Eye (tissue), 1 donor: ENCODE data around the gene LIN7A.
A peak's percentile ranks its signal among the peaks of the same experiment; 100 is the strongest.
"Not testable (repeated sequence)": the region's sequence is repeated elsewhere in the genome, so short reads cannot be mapped to it uniquely, and the experiment has no call there.

Source experiments
- DNase-seq: peaks from one replicate; pipeline ENCODE4 v3.0.0-alpha.2; 2015

The LIN7A gene

DNA sequence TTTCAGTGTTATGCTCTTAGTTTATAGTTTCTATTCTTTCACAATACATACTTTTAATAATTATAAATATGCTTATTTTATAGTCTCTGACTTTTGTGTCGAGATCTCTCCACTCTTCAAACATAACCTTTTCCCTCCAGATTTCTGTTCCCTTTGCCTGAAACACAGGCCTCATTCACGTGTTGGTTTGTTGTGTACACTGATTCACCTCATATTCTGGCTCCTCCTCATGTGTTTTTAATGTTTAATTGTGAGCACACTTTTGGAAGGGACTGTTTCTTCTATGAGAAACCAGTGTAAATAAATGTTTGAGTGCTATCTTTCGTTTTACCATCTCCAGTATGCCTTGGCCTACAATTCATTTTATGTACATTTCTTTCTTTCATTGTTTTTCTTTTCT is 20.1 kb downstream of the LIN7A start:
- no peak for DNase-seq

DNA sequence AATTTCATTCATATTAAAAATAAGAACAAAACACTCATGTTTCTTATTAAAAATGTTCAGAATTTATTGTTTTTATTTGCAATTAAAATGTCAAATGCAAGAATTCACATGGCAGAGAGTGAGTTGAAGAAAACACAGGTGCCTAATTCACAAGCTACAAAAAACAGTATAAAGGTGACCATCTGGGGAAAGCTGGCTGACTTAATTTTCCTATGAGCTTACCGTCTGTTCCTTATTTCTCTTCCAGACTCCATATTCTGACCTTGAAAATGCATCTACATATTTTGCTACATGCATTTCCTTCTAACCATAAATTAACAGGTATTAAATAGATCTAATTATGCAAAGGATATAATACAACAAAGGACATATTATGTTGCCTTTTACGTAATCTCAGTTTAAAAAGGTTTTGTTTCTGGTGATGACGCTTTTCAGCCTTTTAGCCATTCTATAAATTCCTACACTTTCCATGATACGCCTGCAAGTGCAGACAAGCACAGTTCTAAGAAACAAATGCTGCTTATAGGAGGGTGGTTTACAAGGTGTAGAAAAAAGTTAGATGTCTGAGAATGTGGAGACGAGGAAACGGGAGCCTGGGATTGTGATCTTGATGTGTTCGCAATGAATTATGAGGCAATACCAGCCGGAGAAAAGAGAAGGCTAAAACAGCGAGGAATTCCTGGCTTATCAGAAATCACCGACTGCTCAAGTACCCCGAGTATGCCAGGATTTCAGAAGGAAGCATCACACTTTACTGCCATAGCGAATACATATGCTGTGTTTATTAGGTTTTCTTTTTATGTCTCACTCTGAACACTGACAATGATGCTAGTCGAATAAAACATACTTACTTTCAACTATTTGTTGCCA is 24.6 kb downstream of the LIN7A start:
- no peak for DNase-seq

DNA sequence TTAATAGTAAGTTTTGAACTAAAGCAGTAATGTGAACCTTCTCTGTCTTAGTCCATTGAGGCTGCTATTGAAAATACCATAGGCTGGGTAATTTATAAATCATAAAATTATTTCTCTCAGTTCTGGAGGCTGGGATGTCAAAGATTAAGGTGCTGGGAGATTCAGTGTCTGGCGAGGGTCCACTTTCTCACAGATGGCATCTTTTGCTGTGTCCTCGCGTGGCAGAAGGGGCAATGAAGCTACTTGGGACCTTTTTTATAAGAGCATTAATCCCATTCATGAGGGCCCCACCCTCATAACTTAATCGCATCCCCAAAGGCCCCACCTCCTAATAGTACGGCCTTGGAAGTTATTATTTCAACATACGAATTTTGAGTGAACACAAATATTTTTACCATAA is 28.4 kb downstream of the LIN7A start:
- no peak for DNase-seq

DNA sequence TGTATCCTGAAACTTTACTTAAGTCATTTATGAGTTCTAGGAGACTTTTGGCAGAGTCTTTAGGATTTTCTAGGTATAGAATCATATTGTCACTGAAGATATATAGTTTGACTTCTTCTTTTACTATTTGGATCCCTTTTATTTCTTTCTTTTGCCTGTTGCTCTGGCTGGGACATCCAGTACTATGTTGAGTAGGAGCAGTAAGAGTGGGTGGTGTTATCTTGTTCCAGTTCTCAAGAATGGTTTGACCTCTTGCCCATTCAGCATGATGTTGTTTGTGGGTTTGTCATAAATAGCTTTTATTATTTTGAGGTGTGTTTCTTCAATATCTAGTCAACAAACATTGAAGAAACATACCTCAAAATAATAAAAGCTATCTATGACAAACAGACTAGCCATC is 35.0 kb downstream of the LIN7A start:
- no peak for DNase-seq

DNA sequence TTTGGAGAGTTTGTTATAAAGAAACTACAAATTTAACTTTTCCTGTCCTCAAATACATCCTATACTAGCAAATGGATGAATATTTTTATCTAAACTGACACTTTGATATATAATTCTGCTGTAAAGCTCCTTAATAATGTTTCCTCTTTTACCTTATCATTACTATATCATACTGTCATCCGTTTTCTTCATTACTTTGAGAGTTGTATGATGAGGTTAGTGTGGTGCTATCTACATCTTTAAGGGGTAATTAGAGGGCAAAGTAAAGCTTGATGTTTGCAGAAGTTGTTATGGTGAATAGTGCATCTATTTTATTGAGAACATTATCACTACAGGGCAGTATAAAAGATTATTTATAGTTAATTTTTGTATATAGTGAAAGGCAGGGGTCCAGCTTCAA is 36.1 kb downstream of the LIN7A start:
- DNase-seq, result no peak

DNA sequence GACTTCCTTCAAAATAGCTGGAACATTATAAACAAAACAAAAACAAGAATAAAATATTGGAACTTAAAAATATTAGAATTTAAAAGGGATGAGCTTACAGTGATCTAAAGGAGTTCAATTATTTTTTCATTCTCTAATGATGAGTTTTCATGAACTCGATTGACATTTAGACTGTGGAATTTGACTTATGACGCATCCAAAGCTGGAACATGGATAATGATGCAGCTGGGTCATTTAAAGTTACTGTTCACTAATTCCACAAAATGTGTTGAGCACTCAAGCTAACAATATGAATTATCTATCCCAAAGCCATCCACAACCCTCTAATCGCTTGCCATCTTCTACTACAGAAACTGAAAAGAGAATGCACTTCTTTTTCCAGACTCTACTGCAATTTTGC is 42.5 kb downstream of the LIN7A start:
- no peak for DNase-seq

DNA sequence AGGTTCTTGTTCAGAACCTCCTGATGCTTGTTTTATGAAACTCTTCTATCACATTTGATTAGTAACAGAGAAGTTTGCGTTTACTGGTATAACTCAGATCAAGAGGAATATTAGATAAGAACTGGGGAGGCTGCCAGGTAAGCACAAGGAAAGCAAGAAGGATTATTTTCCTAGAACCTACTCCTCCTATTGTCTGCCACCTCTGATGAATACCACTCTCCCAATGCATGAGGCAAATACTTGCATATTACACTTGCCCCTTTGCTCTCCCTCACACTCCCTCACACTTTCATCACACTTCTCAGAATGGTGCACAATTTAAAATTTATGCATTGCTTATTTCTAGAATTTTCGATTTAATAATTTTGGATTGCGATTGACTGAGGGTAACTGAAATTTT is 43.6 kb downstream of the LIN7A start:
- no peak for DNase-seq

DNA sequence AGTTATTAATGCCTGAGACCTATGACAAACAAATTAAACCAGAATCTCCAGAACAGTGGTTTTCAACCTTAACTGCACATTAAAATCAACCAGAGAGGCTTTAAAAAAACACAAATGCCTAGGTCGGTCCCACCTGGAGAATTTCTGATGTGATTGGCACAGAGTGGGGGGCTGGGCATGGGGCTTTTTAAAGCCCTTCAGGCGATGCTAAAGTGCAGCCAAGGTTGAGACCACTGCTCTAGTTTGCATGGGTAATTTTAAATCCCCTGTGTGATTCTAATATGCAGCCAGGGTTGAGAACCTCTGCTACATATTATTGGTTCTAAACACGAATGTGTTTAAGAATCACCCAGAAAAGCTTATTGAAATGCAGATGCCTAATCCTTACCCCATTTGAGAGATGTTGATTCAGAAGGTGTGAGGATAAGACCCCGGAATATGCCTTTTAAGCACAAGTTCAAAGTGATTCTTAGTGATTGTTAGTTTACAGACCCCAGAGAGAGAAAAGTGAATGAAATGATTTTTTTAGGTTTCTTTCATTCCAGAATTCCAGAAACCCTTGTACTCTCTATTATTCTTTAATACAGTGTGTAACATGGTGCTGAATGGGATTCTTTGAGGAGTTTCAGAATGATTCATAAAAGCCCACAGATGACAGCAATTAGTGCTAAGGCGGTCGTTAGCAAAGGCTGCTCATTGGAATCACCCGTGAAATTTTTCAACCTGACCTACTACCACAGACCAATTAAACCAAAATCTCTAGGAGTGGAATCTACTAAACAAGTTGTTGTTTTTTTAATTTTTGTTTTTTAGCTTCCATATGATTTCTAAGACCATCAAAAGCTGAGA is 44.9 kb downstream of the LIN7A start:
- DNase-seq, result peak; percentile 24

DNA sequence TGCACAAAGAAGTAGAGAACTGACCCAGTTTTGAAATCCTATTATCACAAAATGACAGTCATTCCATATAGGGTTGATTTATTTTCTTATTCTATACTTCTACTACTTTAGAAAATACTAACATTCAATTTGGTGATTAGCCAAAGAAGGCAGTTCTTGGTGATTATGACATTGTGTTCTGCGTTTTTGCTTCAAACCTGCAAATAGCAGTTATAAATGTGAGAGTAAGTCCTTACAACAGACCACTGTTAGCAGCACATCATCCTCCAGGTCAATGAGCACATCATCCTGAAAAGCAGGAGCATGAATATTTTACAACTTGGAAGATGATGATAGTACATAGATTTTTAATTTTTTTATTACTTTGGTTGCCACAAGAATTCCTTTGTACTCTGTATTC is 53.1 kb downstream of the LIN7A start:
- peak; percentile 74 for DNase-seq

DNA sequence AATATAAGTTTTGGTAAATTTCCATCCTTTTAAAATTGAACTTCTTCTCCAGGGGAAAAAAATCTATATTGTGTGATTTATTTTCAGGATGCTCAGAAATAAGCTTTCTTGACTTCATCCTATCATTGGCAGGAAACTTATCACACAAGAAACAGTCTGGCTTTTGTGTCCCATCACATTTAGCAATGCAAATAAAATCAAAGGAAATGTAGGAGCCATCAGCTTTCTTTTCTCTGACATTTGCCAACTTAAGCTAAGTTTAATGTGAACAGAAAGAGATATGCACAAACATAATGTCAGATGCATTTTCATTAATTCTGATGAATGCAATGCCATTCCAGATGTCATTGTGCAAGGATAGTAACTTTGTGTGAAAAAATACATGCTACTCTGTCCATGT is 56.6 kb downstream of the LIN7A start:
- DNase-seq, result no peak

DNA sequence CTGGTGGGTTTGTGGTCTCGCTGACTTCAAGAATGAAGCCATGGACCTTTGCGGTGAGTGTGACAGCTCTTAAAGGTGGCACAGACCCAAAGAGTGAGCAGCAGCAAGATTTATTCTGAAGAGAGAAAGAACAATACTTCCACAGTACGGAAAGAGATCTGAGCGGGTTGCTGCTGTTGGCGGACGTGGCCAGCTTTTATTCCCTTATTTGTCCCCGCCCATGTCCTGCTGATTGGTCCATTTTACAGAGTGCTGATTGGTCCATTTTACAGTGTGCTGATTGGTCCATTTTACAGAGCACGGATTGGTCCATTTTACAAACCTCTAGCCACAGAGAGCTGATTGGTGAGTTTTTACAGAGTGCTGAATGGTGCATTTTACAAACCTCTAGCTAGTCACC is 59.3 kb downstream of the LIN7A start:
- not testable (repeated sequence) for DNase-seq

DNA sequence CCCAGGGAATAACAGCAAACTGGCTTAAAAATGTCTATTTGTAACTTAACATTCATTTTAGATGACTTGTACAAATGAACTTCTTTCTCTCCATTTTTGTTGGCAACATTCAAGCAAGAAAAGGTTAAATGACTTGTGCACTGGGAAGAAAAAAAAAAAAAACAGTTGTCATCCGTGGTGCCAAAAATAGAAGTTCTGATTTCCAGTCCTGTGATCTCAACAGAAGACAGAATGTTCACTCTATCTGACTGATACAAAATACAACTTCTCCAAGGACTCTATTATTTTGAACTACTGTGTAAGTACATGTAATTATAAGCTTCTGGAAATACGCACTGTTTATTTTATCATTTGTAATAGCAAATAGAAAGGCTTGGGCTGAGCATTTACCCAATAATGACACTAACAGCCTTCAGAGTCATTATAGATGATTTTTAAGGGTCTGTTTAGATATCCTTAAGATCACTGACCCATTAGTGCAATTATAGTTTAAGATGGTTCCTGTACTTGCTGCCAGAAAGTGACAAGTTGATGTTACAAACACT is 59.9 kb downstream of the LIN7A start:
- no peak for DNase-seq

DNA sequence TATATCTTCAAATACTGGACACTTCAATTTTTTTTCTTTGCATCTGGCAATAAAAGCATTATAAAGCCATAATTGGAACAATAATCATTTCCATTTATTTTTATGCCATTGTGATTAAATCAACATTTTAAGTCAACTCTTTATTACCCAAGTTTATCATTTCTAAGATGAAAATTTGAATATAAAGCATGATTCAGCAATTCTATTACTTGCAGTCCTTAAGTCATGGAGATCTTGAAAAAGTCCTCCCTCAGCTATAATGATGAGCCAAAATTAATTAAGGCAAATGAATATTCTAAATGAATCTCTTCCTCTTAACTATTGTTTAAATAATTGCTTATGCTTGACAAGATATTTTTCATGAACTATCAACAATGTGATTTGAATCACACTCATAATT is 65.7 kb downstream of the LIN7A start:
- DNase-seq, result no peak

DNA sequence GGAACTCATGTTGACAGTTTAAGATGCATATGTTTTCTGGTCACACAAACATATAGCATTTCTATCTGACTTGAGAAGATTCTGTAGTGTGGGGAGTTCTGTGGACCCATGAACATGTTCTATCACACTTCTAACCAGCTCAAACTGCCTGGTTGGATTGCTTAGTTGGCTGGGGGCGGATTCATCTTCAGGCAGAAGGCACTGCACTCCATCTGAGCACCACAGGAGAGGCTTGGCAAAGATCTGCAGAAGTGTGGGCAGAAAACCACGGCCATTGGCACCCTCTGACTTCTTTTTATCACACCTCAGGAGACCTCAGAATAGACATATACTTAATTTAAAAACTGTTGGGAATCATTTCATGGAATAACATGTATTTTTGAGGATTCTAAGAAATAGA is 68.5 kb downstream of the LIN7A start:
- DNase-seq, result no peak

DNA sequence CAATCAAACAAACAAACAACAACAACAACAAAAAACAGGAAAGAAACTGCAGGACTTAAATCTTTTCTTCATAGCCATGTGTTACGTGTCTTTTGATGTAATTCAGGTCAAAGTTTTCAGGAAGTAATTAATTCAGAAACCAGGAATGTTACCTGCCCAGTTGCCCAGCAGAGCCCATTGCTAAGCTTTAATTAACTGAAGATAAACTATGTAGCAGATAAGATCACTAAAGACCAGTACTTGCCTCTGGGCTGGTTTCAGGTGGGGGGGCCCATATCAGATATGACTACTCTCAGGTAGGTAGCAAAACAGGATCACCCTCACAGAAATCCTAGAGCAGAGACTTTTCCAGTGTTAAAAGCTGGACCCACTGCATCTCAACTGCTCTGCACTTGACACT is 69.2 kb downstream of the LIN7A start:
- no peak for DNase-seq

DNA sequence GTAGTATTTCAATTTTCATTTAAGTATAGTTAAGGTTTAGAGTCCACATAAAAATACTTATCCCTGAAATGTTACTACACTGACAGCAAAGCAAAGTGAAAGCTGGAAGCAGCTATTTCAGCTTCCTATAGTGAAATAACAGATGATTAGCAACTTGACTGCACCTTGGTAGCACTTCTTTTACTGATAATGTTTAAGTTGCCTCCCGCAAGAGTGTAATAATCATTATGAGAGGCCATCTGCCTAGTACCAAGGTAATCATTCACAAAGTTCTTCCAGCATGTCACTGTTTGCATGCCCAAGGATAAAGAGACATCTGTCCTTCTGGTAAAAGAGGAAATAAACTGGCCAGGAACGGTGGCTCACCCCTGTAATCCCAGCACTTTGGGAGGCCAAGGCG is 69.8 kb downstream of the LIN7A start:
- DNase-seq, result no peak

DNA sequence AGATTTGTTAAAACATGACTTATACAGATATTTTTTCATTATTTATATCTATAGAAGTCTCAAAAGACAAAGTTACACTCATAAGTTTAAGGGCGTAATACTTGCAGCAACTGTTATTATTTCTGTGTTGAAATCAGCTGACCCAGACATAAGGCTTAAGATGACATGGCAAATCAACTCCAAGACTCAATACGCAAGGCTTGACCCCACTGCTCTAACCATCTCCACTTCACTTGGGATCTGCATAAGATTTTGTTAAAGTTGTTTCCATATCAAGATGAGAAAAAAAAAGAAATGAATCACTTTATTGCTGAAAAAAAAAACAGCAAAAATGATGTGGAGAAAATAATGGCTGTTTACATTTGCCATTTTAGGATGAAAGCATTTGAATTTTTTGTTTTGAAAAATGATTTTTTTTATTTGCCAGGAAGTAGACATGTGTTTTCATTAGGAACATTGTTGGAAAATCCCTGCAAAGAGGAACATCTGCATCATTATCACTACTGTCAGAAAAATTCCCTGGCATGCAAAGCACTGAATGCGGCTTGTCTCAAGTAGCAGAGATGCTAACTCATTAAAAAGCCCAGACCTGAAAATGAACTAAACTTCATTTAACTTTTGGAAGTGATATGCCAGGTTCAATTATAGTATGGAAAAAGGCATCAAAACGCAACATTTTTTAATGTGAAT is 73.5 kb downstream of the LIN7A start:
- peak; percentile 62 for DNase-seq

DNA sequence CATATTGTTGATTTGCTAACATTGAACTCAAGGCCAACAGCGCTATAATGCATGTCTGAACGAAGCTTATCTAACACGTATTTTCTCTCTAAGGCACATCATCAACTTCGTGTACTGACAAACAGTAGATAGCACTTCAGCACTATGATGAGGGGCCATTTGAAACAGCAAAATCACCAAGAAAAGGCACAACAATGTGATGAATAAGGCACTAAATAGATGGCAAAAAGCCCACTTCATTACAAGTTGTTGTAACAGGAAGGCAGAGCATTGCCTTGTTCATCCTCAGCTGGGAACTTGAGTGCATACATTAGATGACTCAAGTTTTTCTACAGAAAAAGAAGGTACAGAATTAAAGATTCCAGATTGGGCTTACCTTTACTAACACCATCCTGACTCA is 75.2 kb downstream of the LIN7A start:
- no peak for DNase-seq

DNA sequence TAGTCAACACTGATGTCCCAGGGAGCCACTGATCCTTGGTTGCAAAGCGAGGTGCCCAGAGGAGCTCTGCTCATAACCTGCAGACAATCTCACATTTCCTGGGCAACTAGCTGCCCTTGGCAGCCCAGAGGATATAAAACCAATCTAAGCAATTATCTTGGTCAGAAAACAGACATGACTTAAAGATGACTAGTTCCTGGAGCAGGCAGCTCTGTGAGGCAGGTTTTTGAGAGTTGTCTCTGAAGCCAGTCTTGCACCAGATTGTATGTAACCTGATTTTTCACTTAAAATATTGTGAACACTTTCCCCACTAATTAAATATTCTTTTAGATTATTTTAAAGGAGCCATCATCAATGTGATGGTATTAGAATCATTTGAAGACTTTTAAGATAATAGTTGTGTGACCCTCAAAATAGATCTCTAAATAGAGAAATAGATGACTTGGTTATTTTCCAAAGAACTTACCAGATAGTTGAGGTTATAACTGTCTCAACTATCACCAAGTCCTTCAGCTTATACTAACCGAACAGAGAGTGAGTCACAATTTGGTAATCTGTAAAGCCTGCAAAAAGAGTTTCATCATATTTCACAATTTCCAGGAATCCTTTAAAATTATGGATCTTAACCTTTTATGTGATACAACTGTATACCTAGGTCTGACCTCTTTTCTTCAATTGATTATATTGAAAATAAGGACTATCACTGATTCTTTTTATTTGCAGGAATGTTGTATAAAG is 75.9 kb downstream of the LIN7A start:
- no peak for DNase-seq

DNA sequence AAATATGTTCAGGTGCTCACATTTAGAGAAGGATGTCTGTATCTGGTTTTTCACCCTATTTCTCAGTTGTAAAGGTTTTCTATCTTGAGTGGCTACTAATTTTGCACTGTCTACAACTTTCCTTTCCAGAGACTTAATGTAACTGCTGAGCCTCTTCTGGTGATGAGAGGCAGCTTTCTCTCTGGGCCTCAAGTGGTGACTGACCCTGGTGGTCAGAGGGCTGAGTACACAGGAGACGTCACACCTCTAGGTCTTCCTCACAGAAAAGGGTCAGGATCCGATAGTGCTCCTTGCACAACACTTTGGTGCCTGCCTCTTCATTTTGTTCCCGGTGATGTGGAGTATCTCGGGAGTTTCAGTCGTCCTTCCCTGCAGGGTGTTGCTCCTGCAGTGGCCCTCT is 76.8 kb downstream of the LIN7A start:
- DNase-seq, result no peak

DNA sequence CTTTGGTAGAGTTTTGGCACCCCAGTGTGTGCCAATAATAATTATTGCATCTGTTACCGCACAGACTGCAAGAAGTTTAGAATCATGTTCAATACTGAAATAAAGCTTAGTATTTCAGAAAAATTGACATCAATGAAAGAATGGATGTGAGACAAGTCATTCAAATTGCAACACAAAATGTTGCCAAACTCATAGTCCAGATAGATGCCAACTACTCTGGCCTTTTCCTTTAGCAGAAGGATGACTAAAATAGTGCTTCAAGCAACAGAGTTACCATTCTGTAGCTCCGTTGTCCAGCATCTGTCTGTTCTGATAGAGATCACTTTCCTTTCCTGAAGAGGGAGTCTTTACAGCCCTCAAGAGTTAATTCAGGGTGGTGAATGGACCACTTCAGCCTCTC is 77.5 kb downstream of the LIN7A start:
- no peak for DNase-seq

DNA sequence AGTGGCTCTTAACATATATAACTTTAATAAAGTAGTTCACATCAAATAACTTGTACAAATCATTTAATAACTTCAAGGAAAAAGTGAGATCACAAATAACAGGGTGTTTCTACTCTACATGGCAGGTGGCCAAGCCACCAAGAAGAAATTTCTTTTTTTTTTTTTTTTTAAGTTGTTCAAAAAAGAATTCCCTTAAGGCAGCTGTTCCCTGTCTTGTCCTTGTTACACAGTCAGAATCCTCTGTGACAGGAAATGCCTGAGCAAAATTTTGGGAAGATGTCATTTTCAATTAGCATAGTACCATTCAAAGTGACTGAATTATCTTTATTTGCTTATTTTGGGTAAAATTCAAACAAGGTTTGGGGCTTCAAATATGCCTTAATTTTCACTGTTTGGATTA is 79.4 kb downstream of the LIN7A start:
- no peak for DNase-seq

DNA sequence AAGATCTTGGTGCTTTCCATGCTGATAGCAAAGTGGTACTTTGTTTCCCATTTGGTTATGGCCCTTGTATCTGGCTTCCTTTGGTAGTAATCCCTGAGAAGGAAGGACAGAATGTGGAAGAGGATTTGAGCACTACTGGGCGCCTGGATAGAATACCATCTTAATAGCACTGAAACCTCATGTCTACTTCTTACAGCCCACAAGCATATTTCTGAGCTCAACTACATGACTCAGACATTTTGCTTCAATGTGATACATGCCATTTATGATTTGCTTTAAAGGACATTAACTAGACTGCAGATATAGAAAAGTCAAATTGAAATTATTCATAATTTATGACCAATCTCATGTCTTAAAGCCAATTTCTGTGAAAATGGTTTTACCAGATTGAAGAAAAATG is 80.4 kb downstream of the LIN7A start:
- no peak for DNase-seq
